Measurements from ENCODE around the gene KMT5B.

GRCh38 chr11:68202165-68202564 is 10.9 kb downstream of the KMT5B start:
- TF ChIP-seq CTCF (IDR thresholded peaks at IDR 0.05; ENCODE audit: low read length) (no peak), EZH2 (optimal IDR thresholded peaks at IDR 0.05; ENCODE audit: low read depth, low read length) (no peak), EZH2phosphoT487 (IDR thresholded peaks at IDR 0.05; ENCODE audit: low read length) (no peak)

Measured in MM.1S (cell line).